ENCODE data around the gene URGCP.

The URGCP gene

GRCh38 chr7:43872406-43873110 lies 33.8 kb downstream of the URGCP start:
- no peak for DNase-seq (ENCODE audit: low read depth in 3 of 3)

GRCh38 chr7:43871064-43871463 lies 35.3 kb downstream of the URGCP start:
- DNase-seq (ENCODE audit: low read depth in 3 of 3) = no peak

- DNase-seq (ENCODE audit: low read depth in 3 of 3) = no peak
These were observed 36.1 kb downstream of the URGCP start for GRCh38 chr7:43870316-43870715.

- DNase-seq (ENCODE audit: low read depth in 3 of 3) = no peak
These were observed 36.5 kb downstream of the URGCP start for GRCh38 chr7:43869867-43870240.

GRCh38 chr7:43869006-43869866 lies 37.2 kb downstream of the URGCP start, which contains the start of gene MRPS24:
TSS of gene MRPS24 (minus strand) at chr7:43869517. CDS start at chr7:43869495, 22 bp downstream.
- peak; percentile 91 to 97 (median 93) for DNase-seq (ENCODE audit: low read depth in 3 of 3)

- no peak for DNase-seq (ENCODE audit: low read depth in 3 of 3)
These were observed 37.8 kb downstream of the URGCP start for GRCh38 chr7:43868681-43869005.

- DNase-seq (ENCODE audit: low read depth in 3 of 3) = no peak
These were observed 38.2 kb downstream of the URGCP start for GRCh38 chr7:43868181-43868580.

- DNase-seq (ENCODE audit: low read depth in 3 of 3) = no peak
These were observed 41.1 kb downstream of the URGCP start for GRCh38 chr7:43865277-43865676.

- DNase-seq (ENCODE audit: low read depth in 3 of 3) = no peak
These were observed 42.3 kb downstream of the URGCP start for GRCh38 chr7:43864126-43864525.

- no peak for DNase-seq (ENCODE audit: low read depth in 3 of 3)
These were observed 49.4 kb downstream of the URGCP start for GRCh38 chr7:43856996-43857395.

- no peak for DNase-seq (ENCODE audit: low read depth in 3 of 3)
These were observed 50.1 kb downstream of the URGCP start for GRCh38 chr7:43856316-43856715.

GRCh38 chr7:43855176-43855575 lies 51.2 kb downstream of the URGCP start:
- no peak for DNase-seq (ENCODE audit: low read depth in 3 of 3)

- no peak for DNase-seq (ENCODE audit: low read depth in 3 of 3)
These were observed 54.6 kb downstream of the URGCP start for GRCh38 chr7:43851805-43852204.

GRCh38 chr7:43850348-43851116 lies 55.9 kb downstream of the URGCP start:
- DNase-seq (ENCODE audit: low read depth in 3 of 3) = no peak

- DNase-seq (ENCODE audit: low read depth in 3 of 3) = no peak
These were observed 57.3 kb downstream of the URGCP start for GRCh38 chr7:43849047-43849446.

- DNase-seq (ENCODE audit: low read depth in 3 of 3) = no peak
These were observed 58.9 kb downstream of the URGCP start for GRCh38 chr7:43847496-43847895.

GRCh38 chr7:43844662-43845061 lies 61.7 kb downstream of the URGCP start:
- DNase-seq (ENCODE audit: low read depth in 3 of 3) = no peak

- DNase-seq (ENCODE audit: low read depth in 3 of 3) = no peak
These were observed 62.1 kb downstream of the URGCP start for GRCh38 chr7:43844257-43844656.

GRCh38 chr7:43843296-43843695 lies 63.1 kb downstream of the URGCP start:
- no peak for DNase-seq (ENCODE audit: low read depth in 3 of 3)

GRCh38 chr7:43838201-43838658 lies 68.2 kb downstream of the URGCP start:
- DNase-seq (ENCODE audit: low read depth in 3 of 3) = no peak

GRCh38 chr7:43834463-43835251 lies 71.7 kb downstream of the URGCP start:
- DNase-seq (ENCODE audit: low read depth in 3 of 3) = peak; percentile 8 to 23 (median 16)

All from stimulated activated CD4-positive, alpha-beta T cell treated with anti-CD3 and anti-CD28 coated beads, TNF-alpha, amount 100 ng/mL, for 24 hours (primary cell).